D721Med (cell line): ENCODE data around the gene DLST.

Experiments
- DNase-seq: peaks from one replicate; pipeline ENCODE4 v3.0.0; 2011; ENCODE audit warnings: low spot score; ENCODE audit not compliant: insufficient read length
- FAIRE-seq: peaks from 2 replicates; lab custom pipeline; 2011; peaks lifted over from hg19 to GRCh38; lab: Jason Lieb, UNC
- TF ChIP-seq, protein P1 (sequence below): IDR thresholded peaks from 2 replicates; pipeline ENCODE4 v1.5.1; 2012; ENCODE audit warnings: mild to moderate bottlenecking, control low read depth; ENCODE audit not compliant: insufficient read depth; ENCODE audit errors: missing control alignments

DLST gene

DNA sequence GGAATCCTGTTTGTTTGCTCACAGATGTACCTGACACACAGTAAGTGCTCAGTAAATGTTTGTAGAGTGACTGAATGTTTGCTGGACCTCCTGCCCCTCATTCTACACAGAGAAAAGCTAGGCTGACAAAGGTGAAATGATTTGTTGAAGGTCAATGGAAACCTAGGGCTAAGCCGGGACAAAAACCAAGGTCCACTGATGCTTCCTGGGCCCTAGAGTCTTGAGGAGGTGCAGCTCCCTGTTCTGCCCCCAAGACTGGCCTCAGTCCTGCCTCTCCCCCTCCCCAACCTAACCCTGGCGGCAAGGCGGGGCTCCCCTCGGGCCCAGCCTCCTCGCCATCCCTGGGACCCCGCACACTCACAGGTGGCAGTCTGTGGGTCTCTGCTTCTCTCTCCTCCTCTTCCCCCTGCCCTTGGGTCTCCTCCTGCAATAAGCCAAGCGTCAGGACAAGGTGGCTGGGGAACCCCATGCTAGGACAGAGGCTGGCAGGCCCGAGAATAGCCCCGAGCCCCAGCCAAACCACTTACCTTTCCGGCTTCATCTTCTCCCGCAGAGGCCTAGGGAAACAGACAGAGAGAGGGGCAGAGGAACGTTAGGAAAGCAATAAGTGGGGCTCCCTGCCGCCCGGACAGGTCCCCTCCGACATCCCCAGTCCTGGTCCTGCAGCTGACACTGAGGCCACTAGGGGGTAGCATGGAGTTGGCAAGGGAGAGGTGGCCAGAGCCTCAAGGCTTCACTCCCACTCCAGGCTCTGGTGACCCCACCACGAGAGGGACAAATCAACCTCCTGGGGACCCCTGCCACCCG lies 64.3 kb downstream of the DLST start:
- FAIRE-seq, result peak; percentile 48
- TF ChIP-seq, protein P1, sequence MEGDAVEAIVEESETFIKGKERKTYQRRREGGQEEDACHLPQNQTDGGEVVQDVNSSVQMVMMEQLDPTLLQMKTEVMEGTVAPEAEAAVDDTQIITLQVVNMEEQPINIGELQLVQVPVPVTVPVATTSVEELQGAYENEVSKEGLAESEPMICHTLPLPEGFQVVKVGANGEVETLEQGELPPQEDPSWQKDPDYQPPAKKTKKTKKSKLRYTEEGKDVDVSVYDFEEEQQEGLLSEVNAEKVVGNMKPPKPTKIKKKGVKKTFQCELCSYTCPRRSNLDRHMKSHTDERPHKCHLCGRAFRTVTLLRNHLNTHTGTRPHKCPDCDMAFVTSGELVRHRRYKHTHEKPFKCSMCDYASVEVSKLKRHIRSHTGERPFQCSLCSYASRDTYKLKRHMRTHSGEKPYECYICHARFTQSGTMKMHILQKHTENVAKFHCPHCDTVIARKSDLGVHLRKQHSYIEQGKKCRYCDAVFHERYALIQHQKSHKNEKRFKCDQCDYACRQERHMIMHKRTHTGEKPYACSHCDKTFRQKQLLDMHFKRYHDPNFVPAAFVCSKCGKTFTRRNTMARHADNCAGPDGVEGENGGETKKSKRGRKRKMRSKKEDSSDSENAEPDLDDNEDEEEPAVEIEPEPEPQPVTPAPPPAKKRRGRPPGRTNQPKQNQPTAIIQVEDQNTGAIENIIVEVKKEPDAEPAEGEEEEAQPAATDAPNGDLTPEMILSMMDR, result peak; percentile 96
- DNase-seq, result peak; percentile 93

DNA sequence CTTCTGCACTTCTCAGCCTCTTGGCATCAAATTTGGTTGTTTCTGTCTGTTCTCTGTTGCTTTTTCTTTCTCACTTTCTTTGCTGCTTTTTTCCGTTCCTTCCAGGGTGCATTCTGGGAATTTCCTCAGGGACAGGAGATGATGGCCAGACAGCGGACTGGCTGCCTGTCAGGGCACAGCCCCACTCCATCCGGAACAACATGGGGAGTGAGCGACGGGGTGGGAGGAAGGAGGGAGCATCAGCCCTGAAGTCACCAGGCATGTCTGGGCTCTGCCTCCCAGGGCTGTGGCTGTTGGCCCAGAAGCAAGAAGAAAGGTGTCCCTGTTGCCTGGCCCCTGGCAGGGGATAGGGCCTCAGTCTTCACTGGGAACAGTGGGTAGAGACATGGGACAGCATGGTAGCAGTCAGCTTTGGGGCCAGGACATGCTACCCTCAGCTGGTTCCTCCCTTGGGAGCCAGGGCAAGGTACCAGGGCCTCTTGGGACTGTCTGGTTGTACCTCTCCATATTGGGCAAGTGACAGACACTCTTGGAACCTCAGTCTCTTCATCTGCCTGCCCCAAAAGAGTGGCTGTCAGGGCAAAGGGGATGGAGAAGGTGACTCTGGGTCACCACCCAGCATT lies 65.1 kb downstream of the DLST start:
- TF ChIP-seq, protein P1, result no peak
- DNase-seq, result no peak
- FAIRE-seq, result no peak

DNA sequence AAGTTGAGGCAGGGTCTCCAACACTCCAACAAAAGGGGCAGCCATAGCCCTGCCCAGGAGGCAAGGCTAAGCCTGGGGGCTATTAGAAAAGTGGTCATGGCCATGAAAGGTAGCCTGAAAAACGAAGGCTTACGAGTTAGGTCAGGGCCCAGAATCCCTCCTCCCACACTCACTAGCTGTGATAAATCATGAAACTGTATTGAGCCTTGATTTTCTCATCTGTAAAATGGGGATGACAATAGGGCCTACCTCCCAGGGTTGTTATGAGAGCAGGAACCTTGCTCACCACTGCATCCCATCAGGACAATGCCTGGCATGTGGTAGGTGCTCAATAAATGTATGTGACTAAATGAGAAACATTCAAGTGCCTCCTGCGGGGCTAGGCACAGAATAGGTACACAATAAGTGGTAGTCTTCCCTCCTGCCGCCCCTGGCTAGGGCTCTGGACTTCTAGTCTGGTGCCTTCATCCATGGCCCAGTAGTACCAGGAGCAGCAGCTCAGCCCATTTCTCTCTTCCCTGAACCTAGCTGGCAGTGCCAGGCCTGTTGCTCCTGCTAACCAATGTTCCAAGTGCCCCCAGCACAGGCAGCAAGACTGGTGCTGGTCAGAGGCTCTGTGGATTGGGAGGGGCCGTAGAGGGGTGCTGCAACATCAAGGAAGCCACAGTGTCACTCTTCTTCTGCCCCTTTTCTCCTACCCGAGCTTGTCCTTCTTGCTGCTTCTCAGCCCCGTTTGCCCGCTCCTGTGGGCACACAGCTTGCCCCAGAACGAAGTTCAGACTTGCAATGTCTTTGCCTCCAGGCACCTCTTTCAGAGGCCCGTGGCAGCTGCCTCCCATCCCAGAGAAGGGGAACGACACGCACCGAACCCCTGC lies 65.9 kb downstream of the DLST start:
- TF ChIP-seq, protein P1, result no peak
- no peak for FAIRE-seq

DNA sequence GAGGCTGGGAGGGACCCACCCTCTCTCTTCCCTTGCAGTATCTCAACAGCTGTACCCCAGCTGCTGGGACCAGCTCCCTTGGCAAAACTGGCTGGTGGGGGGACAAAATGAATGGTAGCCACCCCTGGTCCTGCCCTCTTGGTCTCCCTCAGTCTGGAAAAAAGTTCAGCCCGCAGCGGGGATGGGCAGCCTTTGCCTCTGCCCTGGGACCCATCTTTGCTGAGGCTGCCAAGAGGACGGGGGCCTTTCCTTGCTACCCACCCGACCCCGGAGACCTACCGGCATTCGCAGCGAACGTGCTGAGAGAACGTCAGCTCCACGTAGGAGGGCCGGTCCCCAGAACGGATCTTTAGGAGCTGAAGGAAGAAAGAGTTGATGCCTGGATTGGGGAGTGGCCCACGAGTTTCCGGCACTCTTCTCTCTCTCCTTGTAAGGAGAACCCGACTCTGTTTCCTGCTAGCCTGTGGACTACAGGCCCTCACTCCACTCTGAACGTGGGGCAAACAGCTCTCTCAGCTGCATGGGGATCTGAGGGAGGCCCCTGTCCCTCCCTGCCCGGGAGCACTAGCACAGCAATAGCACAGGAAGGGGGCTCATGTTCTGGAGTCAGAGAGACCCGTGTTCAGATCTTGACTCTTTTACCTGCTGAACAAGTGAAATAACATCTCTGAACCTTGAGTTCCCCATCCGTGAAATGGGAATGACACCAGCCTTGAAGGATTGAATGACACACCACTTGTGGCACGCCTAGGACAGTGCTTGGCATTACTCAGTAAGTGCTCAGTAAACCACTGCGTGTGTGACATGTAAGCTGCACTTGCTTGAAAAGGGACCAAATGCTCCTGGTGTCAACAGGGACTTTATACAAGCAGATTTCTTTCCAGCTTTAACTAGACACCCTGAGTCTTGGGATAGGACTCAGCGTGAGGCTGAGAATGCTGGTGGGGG lies 66.8 kb downstream of the DLST start:
- TF ChIP-seq, protein P1, result no peak
- DNase-seq (no peak), FAIRE-seq (no peak)

More for the DNA sequence above, 65.9 kb downstream of the DLST start:
- no peak for DNase-seq

DNA sequence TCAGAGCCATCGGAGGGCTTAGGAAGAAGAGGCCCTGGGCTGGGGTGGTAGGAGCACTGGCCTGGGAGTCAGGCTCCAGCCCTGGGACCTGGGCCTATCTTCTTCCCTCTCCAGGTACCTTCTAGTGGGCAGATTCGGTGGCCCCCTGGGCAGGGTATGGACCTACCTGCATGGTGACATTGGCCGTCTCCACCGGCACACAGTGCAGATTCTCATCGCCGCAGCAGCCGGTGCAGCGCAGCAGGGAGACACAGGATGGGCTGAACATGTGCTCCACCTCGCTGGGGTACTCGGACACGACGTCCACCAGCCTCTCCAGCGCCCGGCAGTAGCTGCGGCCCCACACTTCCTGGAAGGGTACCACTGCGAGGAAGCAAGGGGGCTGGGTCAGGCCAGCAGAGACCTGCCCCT lies 67.5 kb downstream of the DLST start:
- DNase-seq (no peak), FAIRE-seq (no peak)
- TF ChIP-seq, protein P1, result no peak

DNA sequence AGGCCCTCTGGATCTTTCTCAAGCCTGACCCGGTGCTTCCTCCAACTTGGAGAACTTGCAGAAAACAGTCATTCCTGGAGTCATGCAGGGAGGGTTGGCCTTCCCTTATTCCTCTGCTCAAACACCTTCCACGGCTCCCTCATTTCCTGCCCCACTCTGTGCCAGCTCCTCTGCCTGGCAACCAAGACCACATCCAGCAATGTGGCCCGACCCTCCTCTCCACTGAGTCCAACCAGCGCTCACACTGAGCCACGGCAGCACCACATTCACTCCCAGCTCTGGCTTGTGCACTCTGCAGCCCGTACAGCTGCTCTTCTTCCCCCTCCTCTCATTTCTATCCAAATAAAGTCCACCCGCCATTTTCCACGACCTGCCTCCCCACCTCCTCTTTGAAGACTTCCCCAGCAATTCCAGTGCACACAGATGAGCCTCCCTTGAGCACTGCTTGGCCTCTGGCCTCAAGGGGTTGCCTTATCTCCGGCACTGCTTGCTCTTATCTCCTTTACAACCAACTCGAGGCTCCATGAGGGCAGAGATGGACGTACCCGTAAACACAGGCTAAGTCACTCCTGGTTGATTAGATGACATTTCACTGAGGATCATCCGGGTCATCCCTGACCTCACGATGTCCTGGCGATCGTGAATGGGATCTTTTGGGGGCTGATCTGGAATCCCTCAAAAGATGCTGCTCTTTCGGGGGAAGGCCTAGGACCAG lies 68.3 kb downstream of the DLST start:
- DNase-seq (no peak), FAIRE-seq (no peak)
- TF ChIP-seq, protein P1, result no peak
